HG02973 (cell line): Measurements from ENCODE around the gene PHB1.
A peak's percentile ranks its signal among the peaks of the same experiment; 100 is the strongest.
"Not testable (repeated sequence)": the region's sequence is repeated elsewhere in the genome, so short reads cannot be mapped to it uniquely, and the experiment has no call there.

Source experiments
- ATAC-seq: cut with Tn5 transposase; IDR thresholded peaks from one replicate; pipeline ENCODE4 v1.9.1; 2021; ENCODE audit warnings: moderate library complexity; ENCODE audit not compliant: unreplicated experiment

PHB1 gene

DNA sequence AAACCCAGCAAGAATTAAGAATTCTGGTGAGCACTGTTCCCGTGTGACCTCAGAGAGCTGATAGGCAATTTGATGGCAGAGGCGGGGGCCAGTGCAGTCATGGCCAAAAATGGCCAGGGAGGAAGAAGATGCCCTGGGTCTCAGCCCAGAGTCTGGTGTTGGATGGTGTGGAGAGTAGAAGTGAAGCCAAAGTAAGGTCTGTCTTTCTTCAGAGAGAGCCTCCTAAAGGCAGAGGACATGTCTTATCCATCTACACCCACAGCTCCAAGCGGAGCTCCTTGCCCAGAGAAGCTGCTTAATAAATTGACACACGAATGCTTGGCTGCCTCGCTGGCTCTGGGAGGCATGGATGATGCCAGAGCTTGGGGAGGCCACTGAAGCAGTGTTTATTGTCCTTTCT is 32.9 kb downstream of the PHB1 start:
- no peak for ATAC-seq

DNA sequence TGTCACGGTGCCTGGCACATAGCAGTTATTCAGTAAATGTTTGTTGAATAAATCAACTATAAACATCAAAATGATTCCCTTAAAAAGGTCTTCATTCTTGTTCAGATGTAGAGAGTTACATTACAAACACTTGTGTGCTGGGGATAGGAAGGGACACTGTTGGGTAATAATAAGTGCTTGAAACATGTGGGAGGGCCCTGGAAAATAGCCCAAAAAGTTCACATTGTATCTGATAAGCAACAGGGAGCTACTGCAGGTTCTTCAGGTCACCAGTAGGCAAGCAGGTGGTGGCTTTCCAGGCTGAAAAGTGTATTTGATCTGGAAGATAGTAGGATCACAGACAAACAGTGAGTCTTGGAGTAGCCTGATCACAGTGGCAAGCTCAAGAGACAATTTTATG is 33.6 kb downstream of the PHB1 start:
- no peak for ATAC-seq

- ATAC-seq = no peak
These were observed 34.8 kb downstream of the PHB1 start for GRCh38 chr17:49379926-49380325.

- no peak for ATAC-seq
These were observed 36.4 kb downstream of the PHB1 start for GRCh38 chr17:49378311-49378710.

DNA sequence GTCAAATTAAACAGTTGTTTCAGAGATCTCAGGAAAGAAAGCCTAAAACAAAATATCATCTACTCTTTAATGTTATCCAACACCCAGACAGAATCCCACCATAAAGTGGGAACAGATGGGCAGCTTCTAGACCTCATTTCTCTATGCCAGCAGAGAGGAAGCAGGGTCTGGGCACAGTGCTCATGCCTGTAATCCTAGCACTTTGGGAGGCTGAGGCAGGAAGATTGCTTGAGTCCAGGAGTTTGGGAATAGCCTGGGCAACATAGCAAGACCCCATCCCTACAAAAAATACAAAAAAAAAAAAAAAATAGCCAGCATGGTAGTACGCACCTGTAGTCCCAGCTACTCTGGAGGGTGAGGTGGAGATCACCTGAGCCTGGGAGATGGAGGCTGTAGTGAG is 39.1 kb downstream of the PHB1 start:
- no peak for ATAC-seq

GRCh38 chr17:49373115-49373514 is 41.6 kb downstream of the PHB1 start:
- no peak for ATAC-seq

DNA sequence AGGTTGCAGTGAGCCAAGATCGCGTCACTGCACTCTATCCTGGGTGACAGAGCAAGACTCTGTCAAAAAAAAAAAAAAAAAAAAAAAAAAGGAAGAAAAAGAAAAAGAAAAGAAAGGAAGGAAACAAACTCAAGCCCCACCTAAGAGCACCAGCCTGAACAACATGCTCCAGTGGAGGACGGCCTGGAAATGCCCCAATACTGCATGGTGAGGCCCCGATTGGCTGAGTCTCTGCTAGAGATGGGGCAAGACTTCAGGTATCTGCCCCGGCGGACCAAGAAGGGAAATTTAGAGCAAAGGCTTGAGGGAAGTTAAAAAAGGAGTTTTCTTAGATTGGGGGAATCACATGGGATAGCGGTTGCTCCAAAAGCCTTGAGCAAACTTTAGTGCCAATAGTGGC is 42.3 kb downstream of the PHB1 start:
- ATAC-seq = no peak

DNA sequence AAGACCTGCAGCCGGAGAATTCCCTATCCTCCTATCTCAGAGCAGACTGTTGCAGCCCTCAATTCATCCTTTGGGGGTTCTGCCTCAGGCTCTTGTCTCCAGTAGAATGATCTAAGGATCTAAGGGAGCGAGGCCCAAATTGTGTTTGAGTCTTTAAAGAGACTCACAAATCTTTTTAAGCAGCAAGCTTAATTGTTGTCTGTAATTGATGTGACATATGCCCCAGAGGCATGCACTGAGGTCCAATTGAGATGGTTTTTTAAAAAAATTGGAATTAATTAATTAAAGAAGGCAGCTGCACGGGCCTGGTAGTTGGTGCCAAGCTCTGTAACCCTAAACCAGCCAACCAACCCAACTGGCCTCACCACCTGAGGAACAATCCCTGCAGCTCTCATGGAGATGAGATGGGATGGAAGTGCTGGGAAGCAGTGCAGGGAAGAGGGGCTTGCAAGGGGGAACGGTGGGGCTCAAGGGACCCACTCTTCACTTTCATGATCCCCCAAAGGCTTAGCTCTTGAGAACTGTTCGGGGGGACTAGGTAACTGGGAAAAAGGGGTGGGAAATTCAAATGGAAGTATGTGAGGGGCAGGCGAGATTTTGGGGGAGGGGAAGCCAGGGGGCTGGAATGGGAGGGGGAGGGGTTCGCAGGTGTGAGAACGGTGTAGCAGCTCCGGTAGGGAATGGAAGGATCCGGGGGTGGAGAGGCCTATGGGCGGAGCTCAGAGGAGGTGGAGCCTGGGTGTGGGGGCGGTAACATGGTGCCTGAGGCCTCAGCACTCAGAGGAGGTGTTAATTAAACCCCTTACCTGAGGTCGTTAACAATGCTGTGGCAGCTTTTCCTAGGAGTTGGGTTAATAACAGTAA is 43.5 kb downstream of the PHB1 start:
- no peak for ATAC-seq

- no peak for ATAC-seq
These were observed 44.9 kb downstream of the PHB1 start for GRCh38 chr17:49369760-49370159.

DNA sequence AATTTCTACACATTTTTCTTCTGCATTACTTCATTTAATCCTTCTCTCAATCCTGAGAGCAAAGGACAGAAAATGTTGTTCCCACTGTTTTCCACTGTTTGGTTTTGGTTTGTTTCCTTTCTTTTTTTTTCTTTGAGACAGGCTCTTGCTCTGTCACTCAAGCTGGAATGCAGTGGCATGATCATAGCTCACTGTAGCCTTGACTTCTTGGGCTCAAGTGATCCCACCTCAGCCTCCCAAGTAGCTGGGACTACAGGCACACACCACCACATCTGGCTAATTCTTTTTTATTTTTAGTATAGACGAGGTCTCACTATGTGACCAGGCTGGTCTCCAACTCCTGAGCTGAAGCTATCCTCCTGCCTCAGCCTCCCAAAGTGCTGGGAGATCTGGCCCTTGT is 45.6 kb downstream of the PHB1 start:
- no peak for ATAC-seq

DNA sequence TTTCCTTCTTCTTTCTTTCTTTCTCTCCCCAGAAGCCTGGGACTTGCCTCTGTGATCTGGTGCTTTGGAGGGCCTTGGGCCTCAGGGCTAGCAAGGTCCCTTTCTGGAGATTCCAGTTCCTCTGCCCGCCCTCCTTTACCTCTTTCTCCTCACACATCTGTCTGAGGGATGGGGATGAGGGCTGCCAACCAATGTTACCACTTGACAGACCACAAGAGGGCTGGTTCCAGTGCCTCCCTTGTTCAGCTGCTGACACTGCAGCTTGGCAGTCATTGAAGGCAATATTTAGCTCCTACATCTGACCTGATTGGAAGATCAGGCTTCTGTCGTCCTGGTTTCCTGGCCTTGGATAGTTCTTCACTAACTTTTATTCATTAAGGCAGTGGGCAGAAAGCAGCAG is 49.0 kb downstream of the PHB1 start:
- ATAC-seq = no peak

GRCh38 chr17:49365126-49365525 is 49.6 kb downstream of the PHB1 start:
- not testable (repeated sequence) for ATAC-seq

- ATAC-seq = no peak
These were observed 50.6 kb downstream of the PHB1 start for GRCh38 chr17:49364119-49364518.

DNA sequence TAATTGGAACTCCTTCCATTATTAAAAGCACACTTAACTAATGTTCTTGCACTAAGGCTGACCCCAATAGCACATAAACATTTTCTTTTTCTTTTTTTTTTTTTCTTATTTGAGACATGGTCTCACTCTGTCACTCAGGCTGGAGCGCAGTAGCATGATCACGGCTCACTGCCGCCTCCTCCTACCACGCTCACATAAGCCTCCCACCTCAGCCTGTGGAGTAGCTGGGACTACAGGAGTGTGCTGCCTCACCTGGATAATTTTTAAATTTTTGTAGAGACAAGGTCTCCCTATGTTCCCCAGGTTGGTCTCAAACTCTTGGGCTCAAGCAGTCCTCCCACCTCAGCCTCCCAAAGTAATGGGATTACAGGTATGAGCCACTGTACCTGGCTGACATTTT is 51.4 kb downstream of the PHB1 start:
- ATAC-seq = no peak

DNA sequence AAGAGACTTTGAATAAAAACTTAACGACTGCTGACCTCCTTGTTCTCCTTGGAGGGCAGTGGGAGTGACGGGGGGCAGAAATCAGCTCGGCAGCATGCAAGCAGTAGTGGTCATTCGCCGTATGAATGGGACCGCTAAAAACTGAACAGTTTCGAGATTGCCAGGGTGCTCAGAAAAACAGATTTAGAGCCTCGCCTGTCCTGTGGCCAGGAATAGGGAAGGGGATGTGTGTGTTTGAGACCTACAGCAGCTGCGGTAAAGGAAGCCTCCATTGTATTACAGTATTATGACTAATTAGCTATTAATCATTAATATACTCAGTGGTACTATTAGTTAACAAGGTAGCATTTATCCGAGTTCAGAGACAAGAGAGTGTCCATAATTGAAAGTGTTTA is 52.0 kb downstream of the PHB1 start:
- no peak for ATAC-seq

DNA sequence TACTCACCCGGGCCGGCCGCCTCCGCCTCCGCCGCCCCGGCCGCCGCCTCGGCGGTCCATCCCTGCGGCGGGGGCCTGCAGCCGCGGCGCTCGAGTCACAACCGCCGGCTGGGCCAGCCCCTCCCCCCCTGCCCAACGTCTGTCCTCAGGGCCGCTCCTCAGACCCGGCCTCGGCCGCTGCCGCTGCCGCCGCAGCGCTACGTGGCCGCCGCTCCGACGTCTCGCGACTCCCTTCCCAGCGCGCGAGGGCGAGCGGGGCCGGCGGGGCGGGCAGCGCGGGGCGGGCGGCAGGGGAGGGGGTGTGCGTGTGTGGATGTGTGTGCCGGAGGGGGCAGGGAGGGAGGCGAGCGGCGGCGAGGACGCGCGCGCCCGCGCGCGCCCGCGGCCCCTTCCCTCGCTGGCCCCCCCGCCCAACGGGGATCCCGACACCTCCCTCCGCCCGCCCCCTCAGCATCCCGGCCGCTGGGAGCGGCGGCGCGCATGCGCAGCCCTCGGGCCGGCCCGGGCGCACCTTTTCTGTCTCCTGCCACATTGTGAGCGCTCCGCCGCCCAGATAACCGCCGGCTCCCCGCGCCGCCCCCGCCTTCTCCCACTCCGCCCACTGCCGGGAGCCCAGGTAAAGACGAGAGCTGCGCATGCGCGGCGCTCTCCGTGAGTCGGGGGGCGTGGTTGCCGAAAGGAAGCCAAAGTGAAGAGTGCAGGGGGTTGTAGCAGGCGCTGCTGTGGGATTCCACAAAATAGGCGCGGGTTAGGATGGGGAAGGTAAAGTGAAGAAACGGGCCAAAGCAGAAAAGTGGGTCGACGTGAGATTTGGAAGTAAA is 52.6 kb downstream of the PHB1 start, which contains the start of gene ZNF652:
ZNF652 (minus strand) TSS at position 349 of the 821 bp plus-strand sequence. CDS start 44,525 bp downstream, outside the sequence.
- peak; percentile 40 for ATAC-seq

GRCh38 chr17:49361129-49361901 is 53.4 kb downstream of the PHB1 start:
- peak; percentile 24 for ATAC-seq

- no peak for ATAC-seq
These were observed 53.9 kb downstream of the PHB1 start for GRCh38 chr17:49360796-49361128.

GRCh38 chr17:49359990-49360795 is 54.5 kb downstream of the PHB1 start:
- no peak for ATAC-seq

GRCh38 chr17:49358641-49359247 is 55.9 kb downstream of the PHB1 start:
- ATAC-seq = no peak
